Spleen (tissue), 11 donors: ENCODE data around the gene YTHDF1. TPM values are rescaled to one million over a fixed set of nuclear protein-coding genes. Genes with fewer than 3 reads are reported as not detected.

ENCODE experiments used
- DNase-seq: peaks from one replicate; pipeline ENCODE4 v3.0.0-alpha.2; 2020
- H3K27ac ChIP-seq, 8 donors: fragments of 200-600 bp; sonication (generic) in 7 of 8; 1 replicate in 4 of 8; 2 replicates in 4 of 8; pipeline versions ENCODE4 v1.5.0 to v1.8.0; 2016 to 2021; ENCODE audit warnings: inconsistent platforms in 4 of 8, mild to moderate bottlenecking in 4 of 8, moderate library complexity in 1 of 8
- H3K27me3 ChIP-seq, 7 donors: fragments of 200-600 bp; sonication (generic) in 6 of 7; replicated peaks in 1 of 7; 1 replicate in 4 of 7; 2 replicates in 3 of 7; pipeline versions ENCODE4 v1.5.0 to v1.8.0; 2016 to 2021; ENCODE audit warnings: inconsistent platforms in 3 of 7, mild to moderate bottlenecking in 1 of 7
- H3K36me3 ChIP-seq, 6 donors: fragments of 200-600 bp; sonication (generic) in 5 of 6; 1 replicate in 4 of 6; 2 replicates in 2 of 6; pipeline versions ENCODE4 v1.5.0 to v1.8.0; 2016 to 2021; ENCODE audit warnings: inconsistent platforms in 2 of 6
- H3K4me1 ChIP-seq, 6 donors: fragments of 200-600 bp; sonication (generic) in 5 of 6; 1 replicate in 3 of 6; 2 replicates in 3 of 6; pipeline versions ENCODE4 v1.5.0 to v1.8.0; 2016 to 2021; ENCODE audit warnings: inconsistent platforms in 3 of 6
- H3K4me3 ChIP-seq, 8 donors: fragments of 200-600 bp; sonication (generic) in 7 of 8; 1 replicate in 4 of 8; 2 replicates in 4 of 8; pipeline versions ENCODE4 v1.5.0 to v1.8.0; 2016 to 2021; ENCODE audit warnings: inconsistent platforms in 4 of 8, mild to moderate bottlenecking in 4 of 8, moderate library complexity in 2 of 8
- H3K9me3 ChIP-seq, 8 donors: fragments of 200-600 bp; sonication (generic) in 7 of 8; 1 replicate in 4 of 8; 2 replicates in 4 of 8; pipeline versions ENCODE4 v1.5.0 to v1.8.0; 2016 to 2021; ENCODE audit warnings: inconsistent platforms in 4 of 8
- POLR2A ChIP-seq, 3 donors: fragments of 450-650 bp; IDR thresholded peaks; one replicate each; pipeline ENCODE4 v1.5.1; 2017; ENCODE audit warnings: antibody characterized with exemption in 3 of 3, mild to moderate bottlenecking in 1 of 3
- POLR2AphosphoS5 ChIP-seq, 3 donors: sonication (generic); formaldehyde crosslinking; IDR thresholded peaks; one replicate each; pipeline ENCODE4 v1.5.1; 2017; ENCODE audit warnings: antibody characterized with exemption in 3 of 3
- WGBS, 5 donors: extraction: QIAGEN DNeasy Blood & Tissue Kit in 3 of 5; methylation state at CpG; one replicate each; pipeline versions ENCODE4 v1.1.5 to v1.1.7; 2013 to 2018; 5-methylcytosine and 5-hydroxymethylcytosine counted together
- intact Hi-C: fragments of 100-400 bp; cut with DNase I; formaldehyde crosslinking; loops from one replicate; pipeline ENCODE4 v1.15.0; 2023; ENCODE audit warnings: low total_unique reads
- polyA plus RNA-seq, 3 donors: library from polyadenylated mRNA; stranded (reverse); fragments of 200-250 nt; gene quantifications; one replicate each; pipeline ENCODE4 v1.2.1, GENCODE V29; 2013
- total RNA-seq, 7 donors: library from RNA; depleted of rRNA in 3 of 7; stranded (reverse); fragments of >200 nt in 3 of 7; fragmentation: NEBNext Ultra II Directional in 4 of 7; extraction: Animal tissue kit (Norgen Biotek cat#: 25700) in 4 of 7; gene quantifications; one replicate each; pipeline versions ENCODE4 v1.1.0 to v1.2.1, GENCODE V29; 2016 to 2021
- TF ChIP-seq, protein P1 (sequence below), 11 experiments: fragments of 200-600 bp in 7 of 11; fragments of 450-650 bp in 4 of 11; sonication (generic) in 4 of 11; IDR thresholded peaks in 8 of 11; conservative IDR thresholded peaks in 3 of 11; 1 replicate in 7 of 11; 2 replicates in 4 of 11; pipeline versions ENCODE4 v1.4.0 to v1.8.0; 2016 to 2021; ENCODE audit warnings: antibody characterized with exemption in 11 of 11, inconsistent platforms in 4 of 11, mild to moderate bottlenecking in 1 of 11
- donor health status: healthy with polysubstance abuse.
- donor health status: DM: no; HTN: no; CAD: no; lungs with moderate emphysema.
- donor health status: DM: no; HTN: no; CAD: no.
- donor health status: Bipolar disorder and iron deficiency.
- donor health status: healthy.
- donor health status: DM: no; HTN: no; CAD: no.
- donor health status: DM: yes; HTN: yes; CAD: no.

YTHDF1 gene
- total and polyA plus RNA-seq, 10 donors: 18.8 to 41.6 (median 33.0) TPM

- TF ChIP-seq POLR2AphosphoS5 (IDR thresholded peaks at IDR 0.05) (no peak), POLR2A (IDR thresholded peaks at IDR 0.05) (no peak)
- TF ChIP-seq, protein P1, sequence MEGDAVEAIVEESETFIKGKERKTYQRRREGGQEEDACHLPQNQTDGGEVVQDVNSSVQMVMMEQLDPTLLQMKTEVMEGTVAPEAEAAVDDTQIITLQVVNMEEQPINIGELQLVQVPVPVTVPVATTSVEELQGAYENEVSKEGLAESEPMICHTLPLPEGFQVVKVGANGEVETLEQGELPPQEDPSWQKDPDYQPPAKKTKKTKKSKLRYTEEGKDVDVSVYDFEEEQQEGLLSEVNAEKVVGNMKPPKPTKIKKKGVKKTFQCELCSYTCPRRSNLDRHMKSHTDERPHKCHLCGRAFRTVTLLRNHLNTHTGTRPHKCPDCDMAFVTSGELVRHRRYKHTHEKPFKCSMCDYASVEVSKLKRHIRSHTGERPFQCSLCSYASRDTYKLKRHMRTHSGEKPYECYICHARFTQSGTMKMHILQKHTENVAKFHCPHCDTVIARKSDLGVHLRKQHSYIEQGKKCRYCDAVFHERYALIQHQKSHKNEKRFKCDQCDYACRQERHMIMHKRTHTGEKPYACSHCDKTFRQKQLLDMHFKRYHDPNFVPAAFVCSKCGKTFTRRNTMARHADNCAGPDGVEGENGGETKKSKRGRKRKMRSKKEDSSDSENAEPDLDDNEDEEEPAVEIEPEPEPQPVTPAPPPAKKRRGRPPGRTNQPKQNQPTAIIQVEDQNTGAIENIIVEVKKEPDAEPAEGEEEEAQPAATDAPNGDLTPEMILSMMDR (IDR thresholded peaks at IDR 0.05 in 8 of 11, conservative IDR thresholded peaks at IDR 0.05 in 3 of 11): no peak
- Histone ChIP-seq H3K4me1 (peaks cover 0 to 53% (median 24%) of the 10 kb centered on the region in 6 donors), H3K27ac (no peak overlapping the region), H3K36me3 (peaks cover 0 to 80% (median 35%) of the 10 kb centered on the region in 6 donors), H3K9me3 (no peaks in the 10 kb centered on the region), H3K4me3 (no peak overlapping the region), H3K27me3 (no peaks in the 10 kb centered on the region)
- no peak for DNase-seq
- WGBS, 5 donors: 72 to 86% (median 79%) methylated on average over 9 of the region's 9 CpGs
- intact Hi-C loops: no loop called here
Measured at GRCh38 chr20:63196768-63197470, 19.0 kb downstream of the YTHDF1 start.

- H3K9me3 ChIP-seq: no peaks in the 10 kb centered on the region
- intact Hi-C loops: no loop called here
- peaks cover 0 to 34% (median 16%) of the 10 kb centered on the region in 6 donors for H3K4me1 ChIP-seq
- peaks cover 0 to 59% (median 20%) of the 10 kb centered on the region in 6 donors for H3K36me3 ChIP-seq
- WGBS, 5 donors: 86 to 98% (median 94%) methylated on average over 4 of the region's 4 CpGs
- H3K27ac ChIP-seq: no peak overlapping the region
- no peak for DNase-seq
- no peaks in the 10 kb centered on the region for H3K27me3 ChIP-seq
- no peak overlapping the region for H3K4me3 ChIP-seq
- TF ChIP-seq POLR2AphosphoS5 (IDR thresholded peaks at IDR 0.05): no peak
- TF ChIP-seq, protein P1 (IDR thresholded peaks at IDR 0.05 in 8 of 11, conservative IDR thresholded peaks at IDR 0.05 in 3 of 11): no peak
Measured at GRCh38 chr20:63194797-63195173, 21.1 kb downstream of the YTHDF1 start.

DNA sequence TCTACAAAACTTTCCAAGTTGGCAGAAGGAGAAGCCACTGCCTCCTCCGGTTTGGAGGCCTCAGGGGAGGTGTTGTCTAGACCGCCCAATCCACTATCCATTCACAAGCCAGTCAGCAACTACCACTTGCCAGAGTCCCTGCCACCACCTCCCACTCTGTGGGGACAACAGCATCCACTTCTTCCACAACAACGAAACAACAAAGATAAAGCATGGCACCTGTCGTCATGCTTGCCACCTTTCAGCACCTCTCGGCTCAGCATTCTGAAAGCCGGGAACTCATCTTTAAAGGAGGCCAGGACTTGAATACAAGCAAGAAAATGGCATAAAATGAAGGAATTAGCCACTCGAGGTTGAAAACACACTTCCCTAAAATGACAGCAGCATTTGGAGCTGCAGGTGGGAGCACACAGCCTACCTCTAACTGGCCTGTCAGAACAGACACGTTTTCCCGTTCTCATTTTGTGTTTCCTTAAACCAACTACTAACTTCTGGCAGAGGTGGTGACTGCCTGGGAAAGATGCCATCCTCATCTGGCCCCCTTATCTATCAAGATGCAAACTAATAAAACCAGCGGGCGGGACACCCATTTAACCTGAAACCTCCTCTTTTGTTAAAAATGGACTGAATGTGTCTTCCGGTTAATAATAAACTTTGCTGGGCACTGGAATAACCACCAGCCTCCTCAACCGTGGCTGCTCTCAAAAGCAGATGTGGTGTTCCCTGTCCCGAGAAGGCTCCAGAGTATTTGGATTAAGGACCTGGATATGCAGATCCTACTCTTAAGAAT lies 21.7 kb downstream of the YTHDF1 start:
- Histone ChIP-seq H3K4me3 (no peak overlapping the region), H3K27me3 (no peaks in the 10 kb centered on the region), H3K9me3 (no peaks in the 10 kb centered on the region), H3K4me1 (peaks cover 0 to 28% (median 11%) of the 10 kb centered on the region in 6 donors), H3K36me3 (peaks cover 0 to 53% (median 20%) of the 10 kb centered on the region in 6 donors), H3K27ac (no peak overlapping the region)
- WGBS, 5 donors: 85 to 90% (median 87%) methylated on average over 14 of the region's 14 CpGs
- TF ChIP-seq, protein P1 (IDR thresholded peaks at IDR 0.05 in 8 of 11, conservative IDR thresholded peaks at IDR 0.05 in 3 of 11): no peak
- TF ChIP-seq POLR2AphosphoS5 (IDR thresholded peaks at IDR 0.05): no peak
- TF ChIP-seq POLR2A (IDR thresholded peaks at IDR 0.05): no peak
- no peak for DNase-seq
- intact Hi-C loops: no loop called here

DNA sequence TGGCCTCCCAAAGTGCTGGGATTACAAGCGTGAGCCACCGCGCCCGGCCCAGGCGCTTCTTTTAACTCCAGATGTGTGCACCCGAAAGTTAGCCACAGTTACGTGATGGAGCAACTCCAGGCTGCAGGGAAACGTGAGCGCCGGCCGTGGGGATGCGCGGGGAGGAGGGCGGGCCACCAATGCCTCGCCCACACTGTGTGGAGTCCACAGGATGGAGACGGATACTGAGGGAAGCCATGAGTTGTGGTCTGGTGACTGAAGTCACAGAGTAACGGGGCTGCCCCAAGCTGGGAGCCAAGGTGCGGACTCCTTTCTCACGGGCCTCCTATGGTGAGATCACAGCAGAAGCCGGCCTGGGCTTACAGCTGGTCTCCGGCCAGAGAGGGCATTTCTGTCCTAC lies 23.2 kb downstream of the YTHDF1 start:
- DNase-seq: no peak
- H3K27me3 ChIP-seq: no peaks in the 10 kb centered on the region
- H3K27ac ChIP-seq: no peak overlapping the region
- H3K36me3 ChIP-seq: peaks cover 0 to 39% (median 20%) of the 10 kb centered on the region in 6 donors
- WGBS, 5 donors: 88 to 93% (median 92%) methylated on average over 20 to 21 of the region's 21 CpGs
- TF ChIP-seq POLR2A (IDR thresholded peaks at IDR 0.05) (no peak), POLR2AphosphoS5 (IDR thresholded peaks at IDR 0.05) (no peak)
- TF ChIP-seq, protein P1 (IDR thresholded peaks at IDR 0.05 in 8 of 11, conservative IDR thresholded peaks at IDR 0.05 in 3 of 11): no peak
- H3K4me1 ChIP-seq: peaks cover 0 to 13% (median 1%) of the 10 kb centered on the region in 6 donors
- H3K4me3 ChIP-seq: no peak overlapping the region
- intact Hi-C loops: no loop called here
- no peaks in the 10 kb centered on the region for H3K9me3 ChIP-seq
